Astrocyte (in vitro differentiated cells and primary cell): ENCODE data around the gene AMPD3.

Experiments
- CTCF ChIP-seq: IDR thresholded peaks from 2 replicates; pipeline ENCODE4 v1.5.1; 2011; ENCODE audit warnings: low read depth, mild to moderate bottlenecking, inconsistent platforms, low read length, moderate library complexity; ENCODE audit not compliant: insufficient read depth
- EZH2 ChIP-seq: IDR thresholded peaks from 2 replicates; pipeline ENCODE4 v1.6.1; 2012; ENCODE audit warnings: mild to moderate bottlenecking, low read length, inconsistent platforms; ENCODE audit not compliant: insufficient read depth

GRCh38 chr11:10514709-10515108 lies 59.6 kb downstream of the AMPD3 start:
- no peak for TF ChIP-seq CTCF
- TF ChIP-seq EZH2: no peak
